Endothelial cell (in vitro differentiated cells): Measurements from ENCODE around the gene PRRC2B. TPM values are rescaled to one million over a fixed set of nuclear protein-coding genes. Genes with fewer than 3 reads are reported as not detected.

Source experiments
- DNase-seq: peaks from one replicate; pipeline ENCODE4 v3.0.0; 2021; ENCODE audit warnings: low spot score
- H3K27ac Mint-ChIP-seq: one replicate; pipeline ENCODE4 v1.8.0; 2021; ENCODE audit warnings: mixed read lengths, inconsistent platforms; ENCODE audit not compliant: unreplicated experiment
- H3K27me3 Mint-ChIP-seq: one replicate; pipeline ENCODE4 v1.8.0; 2021; ENCODE audit warnings: mild to moderate bottlenecking, moderate library complexity, mixed read lengths, inconsistent platforms; ENCODE audit not compliant: unreplicated experiment
- H3K36me3 Mint-ChIP-seq: one replicate; pipeline ENCODE4 v1.8.0; 2021; ENCODE audit warnings: mild to moderate bottlenecking, low read depth, mixed read lengths, inconsistent platforms; ENCODE audit not compliant: unreplicated experiment
- H3K4me1 Mint-ChIP-seq: one replicate; pipeline ENCODE4 v1.8.0; 2021; ENCODE audit warnings: mild to moderate bottlenecking, mixed read lengths, inconsistent platforms; ENCODE audit not compliant: unreplicated experiment
- H3K4me3 Mint-ChIP-seq: one replicate; pipeline ENCODE4 v1.8.0; 2021; ENCODE audit warnings: mild to moderate bottlenecking, mixed read lengths, inconsistent platforms; ENCODE audit not compliant: unreplicated experiment
- H3K9me3 Mint-ChIP-seq: one replicate; pipeline ENCODE4 v1.8.0; 2021; ENCODE audit warnings: mixed read lengths, inconsistent platforms; ENCODE audit not compliant: unreplicated experiment
- total RNA-seq: library from RNA; stranded (reverse); fragmentation: NEBNext Ultra II Directional; extraction: Animal tissue kit (Norgen Biotek cat#: 25700); gene quantifications from one replicate; pipeline ENCODE4 v1.2.1, GENCODE V29; 2021; ENCODE audit not compliant: unreplicated experiment
- TF ChIP-seq, protein P1 (sequence below): fragments of 200-600 bp; sonication (generic); IDR thresholded peaks from one replicate; pipeline ENCODE4 v1.5.0; 2021; ENCODE audit warnings: antibody characterized with exemption; ENCODE audit not compliant: unreplicated experiment

PRRC2B gene
- total RNA-seq, 1 donor from 2014 or later = 350 TPM

DNA sequence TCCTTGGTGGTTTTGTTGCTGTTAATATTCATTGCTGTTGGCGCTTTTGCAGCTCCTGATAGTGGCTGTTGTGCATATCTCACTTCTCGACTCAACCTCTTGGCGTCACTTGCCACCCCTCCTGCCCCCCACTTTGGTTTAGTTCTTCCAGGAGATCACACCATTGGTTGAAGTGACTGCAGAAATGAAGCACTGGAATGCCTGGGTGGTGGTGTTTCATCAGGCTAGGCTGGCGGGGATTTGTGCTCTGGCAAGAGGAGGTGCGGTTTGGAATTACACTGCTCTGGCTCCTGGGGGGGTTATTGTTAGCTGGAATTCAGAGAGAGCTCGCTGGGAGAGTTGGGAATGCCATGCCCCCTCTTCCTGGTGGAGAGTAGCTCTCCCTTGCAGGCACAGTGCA lies 11.5 kb downstream of the PRRC2B start:
- TF ChIP-seq, protein P1, sequence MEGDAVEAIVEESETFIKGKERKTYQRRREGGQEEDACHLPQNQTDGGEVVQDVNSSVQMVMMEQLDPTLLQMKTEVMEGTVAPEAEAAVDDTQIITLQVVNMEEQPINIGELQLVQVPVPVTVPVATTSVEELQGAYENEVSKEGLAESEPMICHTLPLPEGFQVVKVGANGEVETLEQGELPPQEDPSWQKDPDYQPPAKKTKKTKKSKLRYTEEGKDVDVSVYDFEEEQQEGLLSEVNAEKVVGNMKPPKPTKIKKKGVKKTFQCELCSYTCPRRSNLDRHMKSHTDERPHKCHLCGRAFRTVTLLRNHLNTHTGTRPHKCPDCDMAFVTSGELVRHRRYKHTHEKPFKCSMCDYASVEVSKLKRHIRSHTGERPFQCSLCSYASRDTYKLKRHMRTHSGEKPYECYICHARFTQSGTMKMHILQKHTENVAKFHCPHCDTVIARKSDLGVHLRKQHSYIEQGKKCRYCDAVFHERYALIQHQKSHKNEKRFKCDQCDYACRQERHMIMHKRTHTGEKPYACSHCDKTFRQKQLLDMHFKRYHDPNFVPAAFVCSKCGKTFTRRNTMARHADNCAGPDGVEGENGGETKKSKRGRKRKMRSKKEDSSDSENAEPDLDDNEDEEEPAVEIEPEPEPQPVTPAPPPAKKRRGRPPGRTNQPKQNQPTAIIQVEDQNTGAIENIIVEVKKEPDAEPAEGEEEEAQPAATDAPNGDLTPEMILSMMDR = no peak
- H3K27ac Mint-ChIP-seq = peak overlapping the region; percentile 55
- peaks cover 73% of the 10 kb centered on the region for H3K4me1 Mint-ChIP-seq
- H3K36me3 Mint-ChIP-seq = no peaks in the 10 kb centered on the region
- no peaks in the 10 kb centered on the region for H3K9me3 Mint-ChIP-seq
- DNase-seq = no peak
- H3K4me3 Mint-ChIP-seq = peak overlapping the region; percentile 25
- peaks cover 3% of the 10 kb centered on the region for H3K27me3 Mint-ChIP-seq

DNA sequence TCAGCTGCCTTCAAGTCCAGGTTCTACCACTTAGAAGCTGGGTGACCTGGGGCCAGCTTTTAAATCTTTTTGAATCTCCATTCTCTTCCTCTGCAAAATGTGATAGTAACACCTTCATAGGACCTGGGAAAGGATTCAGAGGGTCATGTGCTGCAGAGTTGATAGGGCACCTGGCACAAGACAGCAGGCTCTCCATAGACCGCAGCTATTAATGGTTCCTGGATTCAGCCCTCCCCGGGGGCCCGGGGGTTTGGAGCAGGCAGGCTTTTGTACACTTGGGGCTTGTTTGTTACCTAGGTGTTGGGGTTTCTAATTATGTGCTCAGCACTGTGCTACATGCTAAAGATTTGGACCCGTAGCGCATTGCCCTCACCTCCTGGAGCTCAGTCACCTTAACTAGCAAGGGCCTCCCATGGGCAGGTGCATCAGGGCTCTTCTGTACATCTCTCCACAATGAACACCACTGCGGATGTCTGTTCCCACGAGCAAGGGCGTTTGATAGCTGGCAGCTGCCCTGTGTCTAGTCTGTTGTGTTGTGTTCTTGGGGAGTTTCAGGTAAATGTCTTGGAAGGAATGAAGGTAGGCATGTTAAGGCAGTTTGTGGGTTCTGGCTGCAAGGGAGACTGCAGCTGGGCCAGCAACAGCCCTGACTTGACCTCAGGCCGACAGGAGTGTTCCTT lies 12.1 kb downstream of the PRRC2B start:
- H3K9me3 Mint-ChIP-seq = no peaks in the 10 kb centered on the region
- H3K36me3 Mint-ChIP-seq = no peaks in the 10 kb centered on the region
- H3K27ac Mint-ChIP-seq = peak overlapping the region; percentile 90
- H3K27me3 Mint-ChIP-seq = peaks cover 3% of the 10 kb centered on the region
- TF ChIP-seq, protein P1 = no peak
- DNase-seq = no peak
- peak overlapping the region; percentile 25 for H3K4me3 Mint-ChIP-seq
- peaks cover 72% of the 10 kb centered on the region for H3K4me1 Mint-ChIP-seq

DNA sequence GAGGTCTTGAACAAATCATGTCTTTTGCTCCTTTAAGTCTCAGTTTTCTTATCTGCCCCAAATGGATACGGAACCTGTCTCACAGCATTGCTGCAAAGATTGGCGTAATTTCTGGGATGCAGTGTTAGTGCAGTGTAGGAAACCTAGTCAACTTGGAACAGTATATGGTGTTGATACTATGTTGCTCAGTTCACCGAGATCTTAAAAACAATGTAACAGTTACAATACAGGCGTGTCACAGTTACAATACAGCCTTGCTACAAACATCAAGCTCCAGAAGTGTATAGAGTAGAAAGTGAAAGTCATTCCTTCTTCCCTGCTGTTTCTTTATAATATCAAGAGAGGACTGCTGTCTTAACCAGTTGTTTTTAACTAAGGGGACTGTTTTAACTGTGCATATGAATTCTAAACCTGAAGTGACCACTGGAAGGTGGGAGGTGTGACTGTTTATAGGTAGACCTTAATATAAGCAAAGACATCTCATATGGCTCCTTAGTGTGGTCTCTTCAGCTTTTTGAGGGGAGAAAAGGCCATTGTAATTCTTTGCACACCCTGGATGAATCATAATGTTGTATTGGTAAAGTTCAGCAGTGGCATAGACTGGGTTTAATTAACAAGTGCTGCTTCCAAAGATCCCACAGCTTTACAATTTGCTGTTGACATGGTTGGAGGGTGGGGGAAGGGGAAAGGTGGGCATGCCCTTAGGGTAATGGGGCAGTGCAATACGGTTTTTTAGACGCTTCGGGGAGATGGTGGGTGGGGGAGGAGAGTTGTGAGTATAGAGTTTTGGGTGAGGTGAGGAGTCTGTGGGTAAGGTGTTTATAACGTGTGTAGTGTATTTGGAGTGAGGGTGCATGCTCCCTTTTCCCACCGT lies 12.9 kb downstream of the PRRC2B start:
- no peak for DNase-seq
- Mint-ChIP-seq H3K27ac (peak overlapping the region; percentile 90), H3K4me1 (peaks cover 69% of the 10 kb centered on the region), H3K9me3 (no peaks in the 10 kb centered on the region), H3K36me3 (no peaks in the 10 kb centered on the region), H3K27me3 (peaks cover 3% of the 10 kb centered on the region), H3K4me3 (peak overlapping the region; percentile 34)
- TF ChIP-seq, protein P1 = no peak

DNA sequence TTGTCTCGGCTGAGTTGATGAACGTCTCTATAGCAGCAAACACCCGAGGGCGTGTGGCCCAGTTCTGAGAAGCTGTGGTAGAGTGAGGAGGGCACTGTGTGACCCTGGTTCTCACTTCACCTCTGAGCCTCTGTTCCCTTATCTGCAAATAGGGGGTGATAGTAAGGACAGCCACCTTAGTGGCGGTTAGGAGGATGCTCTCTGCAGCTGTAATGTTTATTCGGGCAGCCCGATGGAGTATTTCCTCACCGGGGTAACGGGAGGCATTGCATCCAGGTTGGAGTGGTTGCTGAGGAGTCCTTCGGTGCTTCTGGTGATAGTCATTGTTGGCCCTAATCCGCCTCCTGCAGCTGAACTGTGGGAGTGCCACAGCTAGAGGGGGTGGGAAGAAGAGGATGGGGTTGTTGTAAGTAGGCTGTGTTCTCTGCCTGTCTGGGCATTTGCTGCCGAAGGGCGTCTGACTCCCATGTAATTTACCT lies 13.9 kb downstream of the PRRC2B start:
- no peaks in the 10 kb centered on the region for H3K36me3 Mint-ChIP-seq
- peak overlapping the region; percentile 90 for H3K27ac Mint-ChIP-seq
- no peak overlapping the region for H3K4me3 Mint-ChIP-seq
- H3K4me1 Mint-ChIP-seq = peaks cover 67% of the 10 kb centered on the region
- TF ChIP-seq, protein P1 = no peak
- DNase-seq = peak; percentile 43
- peaks cover 3% of the 10 kb centered on the region for H3K27me3 Mint-ChIP-seq
- H3K9me3 Mint-ChIP-seq = no peaks in the 10 kb centered on the region
